Measurements from ENCODE around the gene TEC. TPM values are rescaled to one million over a fixed set of nuclear protein-coding genes. Genes with fewer than 3 reads are reported as not detected.

Gene TEC
- total and polyA plus RNA-seq, 2 experiments from 2014 or later: 3.2 to 4.0 TPM

GRCh38 chr4:48227662-48228061 is 42.0 kb downstream of the TEC start:
- Histone ChIP-seq H3K27ac (no peak overlapping the region), H3K36me3 (no peaks in the 10 kb centered on the region), H3K9me3 (ENCODE audit: low read depth) (no peaks in the 10 kb centered on the region), H3K4me3 (no peak overlapping the region), H3K4me1 (ENCODE audit: low read depth) (no peaks in the 10 kb centered on the region), H3K27me3 (no peaks in the 10 kb centered on the region)
- TF ChIP-seq CTCF (IDR thresholded peaks at IDR 0.05; ENCODE audit: low read depth, low read length): no peak
- DNase-seq (ENCODE audit: low read depth in 1 of 2, low spot score in 1 of 2): no peak

- Histone ChIP-seq H3K4me1 (ENCODE audit: low read depth) (no peaks in the 10 kb centered on the region), H3K4me3 (no peak overlapping the region), H3K27ac (no peak overlapping the region), H3K27me3 (no peaks in the 10 kb centered on the region), H3K9me3 (ENCODE audit: low read depth) (no peaks in the 10 kb centered on the region), H3K36me3 (no peaks in the 10 kb centered on the region)
- DNase-seq (ENCODE audit: low read depth in 1 of 2, low spot score in 1 of 2): no peak
- TF ChIP-seq CTCF (IDR thresholded peaks at IDR 0.05; ENCODE audit: low read depth, low read length): no peak
Measured at GRCh38 chr4:48226199-48226598, 43.4 kb downstream of the TEC start.

GRCh38 chr4:48225368-48226141 is 44.1 kb downstream of the TEC start:
- no peaks in the 10 kb centered on the region for H3K9me3 ChIP-seq (ENCODE audit: low read depth)
- H3K27me3 ChIP-seq: no peaks in the 10 kb centered on the region
- DNase-seq (ENCODE audit: low read depth in 1 of 2, low spot score in 1 of 2): no peak
- TF ChIP-seq CTCF (IDR thresholded peaks at IDR 0.05; ENCODE audit: low read depth, low read length): no peak
- H3K4me1 ChIP-seq (ENCODE audit: low read depth): no peaks in the 10 kb centered on the region
- no peak overlapping the region for H3K27ac ChIP-seq
- no peak overlapping the region for H3K4me3 ChIP-seq
- no peaks in the 10 kb centered on the region for H3K36me3 ChIP-seq

- Histone ChIP-seq H3K27me3 (no peaks in the 10 kb centered on the region), H3K4me1 (ENCODE audit: low read depth) (no peaks in the 10 kb centered on the region), H3K4me3 (no peak overlapping the region), H3K9me3 (ENCODE audit: low read depth) (no peaks in the 10 kb centered on the region), H3K36me3 (no peaks in the 10 kb centered on the region), H3K27ac (no peak overlapping the region)
- no peak for TF ChIP-seq CTCF (IDR thresholded peaks at IDR 0.05; ENCODE audit: low read depth, low read length)
- DNase-seq (ENCODE audit: low read depth in 1 of 2, low spot score in 1 of 2): no peak
Measured at GRCh38 chr4:48224606-48225005, 45.0 kb downstream of the TEC start.

- no peak overlapping the region for H3K27ac ChIP-seq
- DNase-seq (ENCODE audit: low read depth in 1 of 2, low spot score in 1 of 2): no peak
- H3K4me3 ChIP-seq: no peak overlapping the region
- no peaks in the 10 kb centered on the region for H3K9me3 ChIP-seq (ENCODE audit: low read depth)
- H3K4me1 ChIP-seq (ENCODE audit: low read depth): no peaks in the 10 kb centered on the region
- no peaks in the 10 kb centered on the region for H3K27me3 ChIP-seq
- H3K36me3 ChIP-seq: no peaks in the 10 kb centered on the region
- no peak for TF ChIP-seq CTCF (IDR thresholded peaks at IDR 0.05; ENCODE audit: low read depth, low read length)
Measured at GRCh38 chr4:48223633-48224295, 45.9 kb downstream of the TEC start.
